ENCODE data around the gene VAT1L. TPM values are rescaled to one million over a fixed set of nuclear protein-coding genes. Genes with fewer than 3 reads are reported as not detected.

VAT1L gene
- total RNA-seq, 4 donors from 2014 or later: 0.80 to 1.4 (median 1.2) TPM

DNA sequence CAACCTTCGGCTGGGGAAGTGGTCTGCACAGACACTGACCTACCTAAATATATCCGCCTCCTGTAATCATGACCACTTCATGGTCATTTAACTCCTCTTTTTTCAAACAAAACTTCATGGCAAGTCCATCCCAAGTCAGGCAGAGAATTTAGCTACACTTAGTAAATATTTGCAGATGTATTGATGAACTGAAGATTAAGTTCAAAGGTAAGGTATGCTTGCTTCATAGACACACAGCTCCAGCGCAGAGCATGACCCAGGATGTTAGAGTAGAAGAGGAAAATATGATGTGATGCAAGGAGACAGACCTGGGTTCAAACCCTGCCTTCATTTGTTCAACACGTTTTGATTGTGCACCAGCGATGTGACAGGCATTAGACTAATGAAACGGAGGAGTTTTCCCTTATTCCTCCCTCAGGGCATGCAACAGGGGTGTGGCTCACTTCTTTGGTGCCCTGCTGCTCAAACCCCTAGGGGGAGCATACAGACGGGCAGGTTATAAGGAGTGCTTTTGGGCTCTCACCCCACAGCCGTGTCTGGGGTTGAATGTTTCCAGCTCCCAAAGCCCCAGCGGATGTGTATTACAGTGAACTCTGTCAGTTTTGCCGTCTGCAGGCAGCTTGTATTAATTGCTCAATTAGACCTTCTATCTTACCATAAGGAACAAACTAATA, 210.1 kb downstream of the VAT1L start:
- Histone ChIP-seq H3K9me3 (peaks cover 0 to 9% of the 10 kb centered on the region in 2 donors), H3K36me3 (no peaks in the 10 kb centered on the region), H3K27me3 (no peaks in the 10 kb centered on the region), H3K4me3 (no peak overlapping the region), H3K27ac (no peak overlapping the region), H3K4me1 (peaks cover 0 to 2% (median 0%) of the 10 kb centered on the region in 4 donors)
- TF ChIP-seq POLR2A (IDR thresholded peaks at IDR 0.05) (no peak), EP300 (IDR thresholded peaks at IDR 0.05; ENCODE audit: low read depth) (no peak)
- TF ChIP-seq, protein P1, sequence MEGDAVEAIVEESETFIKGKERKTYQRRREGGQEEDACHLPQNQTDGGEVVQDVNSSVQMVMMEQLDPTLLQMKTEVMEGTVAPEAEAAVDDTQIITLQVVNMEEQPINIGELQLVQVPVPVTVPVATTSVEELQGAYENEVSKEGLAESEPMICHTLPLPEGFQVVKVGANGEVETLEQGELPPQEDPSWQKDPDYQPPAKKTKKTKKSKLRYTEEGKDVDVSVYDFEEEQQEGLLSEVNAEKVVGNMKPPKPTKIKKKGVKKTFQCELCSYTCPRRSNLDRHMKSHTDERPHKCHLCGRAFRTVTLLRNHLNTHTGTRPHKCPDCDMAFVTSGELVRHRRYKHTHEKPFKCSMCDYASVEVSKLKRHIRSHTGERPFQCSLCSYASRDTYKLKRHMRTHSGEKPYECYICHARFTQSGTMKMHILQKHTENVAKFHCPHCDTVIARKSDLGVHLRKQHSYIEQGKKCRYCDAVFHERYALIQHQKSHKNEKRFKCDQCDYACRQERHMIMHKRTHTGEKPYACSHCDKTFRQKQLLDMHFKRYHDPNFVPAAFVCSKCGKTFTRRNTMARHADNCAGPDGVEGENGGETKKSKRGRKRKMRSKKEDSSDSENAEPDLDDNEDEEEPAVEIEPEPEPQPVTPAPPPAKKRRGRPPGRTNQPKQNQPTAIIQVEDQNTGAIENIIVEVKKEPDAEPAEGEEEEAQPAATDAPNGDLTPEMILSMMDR (IDR thresholded peaks at IDR 0.05): no peak
- in situ Hi-C loops (cut with MboI; ENCODE audit: low pct_ligation_motif_present in 1 of 4, low pct_unique_long_range_greater_than_20kb in 1 of 4, low sequenced_read_pairs in 3 of 4): no loop called here
- no peak for DNase-seq
- intact Hi-C loops (cut with DNase I; ENCODE audit: low total_unique reads): no loop called here
- 65 to 78% methylated on average over 2 to 10 of the region's 10 CpGs for WGBS, 2 donors (ENCODE audit: low coverage in 1 of 2)

DNA sequence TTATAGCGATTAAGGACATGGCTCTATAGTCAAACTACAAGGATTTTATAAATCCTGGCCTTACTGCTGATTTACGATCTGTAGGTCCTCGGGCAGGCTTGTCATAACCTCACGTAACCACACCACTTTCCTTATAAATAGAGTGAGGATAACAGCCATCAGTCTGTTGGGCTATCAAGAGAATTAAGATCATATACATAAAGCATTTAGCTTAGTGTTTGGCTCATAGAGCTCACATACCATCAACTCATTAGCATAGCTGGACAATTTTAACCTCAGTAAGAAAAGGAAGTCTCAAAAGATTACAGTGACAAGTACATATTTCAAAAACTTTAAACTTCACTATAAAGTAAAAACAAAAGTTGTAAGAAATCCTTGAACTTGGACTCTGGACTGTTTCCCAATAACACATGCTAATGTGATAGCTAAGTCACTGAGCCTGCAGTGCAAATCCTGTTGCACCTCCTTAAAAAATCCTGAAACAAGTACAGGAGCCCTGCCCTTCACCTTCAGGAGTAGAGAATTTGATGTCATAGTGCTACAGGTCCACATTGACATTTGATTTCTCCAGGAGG, 213.2 kb downstream of the VAT1L start:
- H3K9me3 ChIP-seq: no peaks in the 10 kb centered on the region
- intact Hi-C loops (cut with DNase I; ENCODE audit: low total_unique reads): no loop called here
- in situ Hi-C loops (cut with MboI; ENCODE audit: low pct_ligation_motif_present in 1 of 4, low pct_unique_long_range_greater_than_20kb in 1 of 4, low sequenced_read_pairs in 3 of 4): no loop called here
- TF ChIP-seq, protein P1 (IDR thresholded peaks at IDR 0.05): no peak
- no peak for TF ChIP-seq POLR2AphosphoS5 (IDR thresholded peaks at IDR 0.05)
- no peak for TF ChIP-seq POLR2A (IDR thresholded peaks at IDR 0.05)
- TF ChIP-seq EP300 (IDR thresholded peaks at IDR 0.05; ENCODE audit: low read depth): no peak
- no peak for DNase-seq
- H3K27ac ChIP-seq: no peak overlapping the region
- WGBS, 2 donors (ENCODE audit: low coverage in 1 of 2): 27 to 51% methylated on average over 3 to 4 of the region's 4 CpGs
- peaks cover 0 to 2% (median 0%) of the 10 kb centered on the region in 4 donors for H3K4me1 ChIP-seq
- H3K36me3 ChIP-seq: no peaks in the 10 kb centered on the region
- H3K27me3 ChIP-seq: no peaks in the 10 kb centered on the region
- no peak overlapping the region for H3K4me3 ChIP-seq

DNA sequence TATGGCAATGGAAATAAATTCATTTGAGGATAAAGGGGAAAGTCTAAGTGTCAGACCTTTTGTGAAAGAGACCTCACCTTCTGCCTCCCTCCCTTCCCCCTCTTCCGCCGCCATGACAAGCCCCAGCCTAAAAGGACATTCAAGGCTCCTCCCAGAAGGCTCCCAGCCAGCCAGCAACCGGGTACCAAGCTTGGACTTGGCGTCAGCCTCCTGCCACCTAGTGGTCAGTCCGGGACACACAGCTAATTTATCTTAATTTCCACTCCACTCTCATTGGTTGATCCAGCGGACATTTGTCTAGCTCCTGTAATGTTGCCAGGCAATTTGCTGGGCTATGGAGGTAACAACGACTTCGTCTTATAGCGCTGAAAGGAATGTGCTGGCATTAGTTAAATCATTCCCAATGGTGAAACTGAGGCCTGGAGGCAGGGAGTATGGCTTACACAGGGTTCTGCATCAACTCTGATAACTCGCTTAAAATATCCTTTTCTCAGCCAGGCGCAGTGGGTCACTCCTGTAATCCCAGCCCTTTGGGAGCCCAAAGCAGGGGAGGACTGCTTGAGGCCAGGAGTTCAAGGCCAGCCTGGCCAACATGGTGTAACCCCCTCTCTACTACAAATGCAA, 214.7 kb downstream of the VAT1L start:
- H3K27ac ChIP-seq: no peak overlapping the region
- in situ Hi-C loops (cut with MboI; ENCODE audit: low pct_ligation_motif_present in 1 of 4, low pct_unique_long_range_greater_than_20kb in 1 of 4, low sequenced_read_pairs in 3 of 4): no loop called here
- H3K36me3 ChIP-seq: no peaks in the 10 kb centered on the region
- H3K9me3 ChIP-seq: no peaks in the 10 kb centered on the region
- peak; percentile 79 for DNase-seq
- TF ChIP-seq POLR2A (IDR thresholded peaks at IDR 0.05) (no peak), EP300 (IDR thresholded peaks at IDR 0.05; ENCODE audit: low read depth) (no peak), POLR2AphosphoS5 (IDR thresholded peaks at IDR 0.05) (no peak)
- TF ChIP-seq, protein P1 (IDR thresholded peaks at IDR 0.05): peak; percentile 75 to 83 (median 78)
- H3K4me3 ChIP-seq: no peak overlapping the region
- intact Hi-C loops (cut with DNase I; ENCODE audit: low total_unique reads): no loop called here
- peaks cover 0 to 2% (median 0%) of the 10 kb centered on the region in 4 donors for H3K4me1 ChIP-seq
- 10 to 18% methylated on average over 2 to 11 of the region's 11 CpGs for WGBS, 2 donors (ENCODE audit: low coverage in 1 of 2)
- H3K27me3 ChIP-seq: no peaks in the 10 kb centered on the region

DNA sequence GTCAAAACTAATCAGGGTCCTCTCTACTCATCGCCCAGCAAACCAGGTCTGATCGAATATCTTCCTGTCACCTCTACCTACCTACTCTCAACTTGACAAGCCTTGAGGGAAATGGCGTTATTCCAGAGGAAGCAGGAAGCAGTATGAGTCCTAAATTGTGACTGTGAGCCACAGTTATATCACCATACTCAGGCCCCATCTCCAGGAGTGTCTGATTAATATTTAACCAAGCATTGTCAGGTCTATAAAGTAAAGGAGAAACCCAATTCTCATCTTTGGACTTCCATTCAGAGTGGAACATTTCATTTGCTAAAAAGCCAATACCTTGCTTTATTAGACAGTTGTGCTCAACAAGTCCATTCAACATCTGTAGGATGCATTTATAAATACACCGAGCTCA, 216.2 kb downstream of the VAT1L start:
- H3K27ac ChIP-seq: no peak overlapping the region
- H3K4me1 ChIP-seq: peaks cover 0 to 2% (median 0%) of the 10 kb centered on the region in 4 donors
- intact Hi-C loops (cut with DNase I; ENCODE audit: low total_unique reads): no loop called here
- TF ChIP-seq, protein P1 (IDR thresholded peaks at IDR 0.05): no peak
- TF ChIP-seq POLR2A (IDR thresholded peaks at IDR 0.05) (no peak), POLR2AphosphoS5 (IDR thresholded peaks at IDR 0.05) (no peak)
- no peak for DNase-seq
- H3K27me3 ChIP-seq: no peaks in the 10 kb centered on the region
- 64% methylated on average over 3 to 4 of the region's 4 CpGs for WGBS, 2 donors (ENCODE audit: low coverage in 1 of 2)
- no peaks in the 10 kb centered on the region for H3K36me3 ChIP-seq
- H3K9me3 ChIP-seq: no peaks in the 10 kb centered on the region
- in situ Hi-C loops (cut with MboI; ENCODE audit: low pct_ligation_motif_present in 1 of 4, low pct_unique_long_range_greater_than_20kb in 1 of 4, low sequenced_read_pairs in 3 of 4): no loop called here
- no peak overlapping the region for H3K4me3 ChIP-seq
